GM20000 (cell line): ENCODE data around the gene FYB2.

Experiments used
- DNase-seq: peaks from one replicate; pipeline ENCODE4 v3.0.0; 2012; ENCODE audit warnings: low spot score
- CTCF ChIP-seq: IDR thresholded peaks from 2 replicates; pipeline ENCODE4 v1.5.1; 2012; ENCODE audit warnings: mild to moderate bottlenecking, control low read depth; ENCODE audit errors: extremely low read depth, missing control alignments

FYB2 gene

GRCh38 chr1:56795870-56796269, 23.3 kb downstream of the FYB2 start:
- no peak for DNase-seq
- TF ChIP-seq CTCF, result no peak

DNA sequence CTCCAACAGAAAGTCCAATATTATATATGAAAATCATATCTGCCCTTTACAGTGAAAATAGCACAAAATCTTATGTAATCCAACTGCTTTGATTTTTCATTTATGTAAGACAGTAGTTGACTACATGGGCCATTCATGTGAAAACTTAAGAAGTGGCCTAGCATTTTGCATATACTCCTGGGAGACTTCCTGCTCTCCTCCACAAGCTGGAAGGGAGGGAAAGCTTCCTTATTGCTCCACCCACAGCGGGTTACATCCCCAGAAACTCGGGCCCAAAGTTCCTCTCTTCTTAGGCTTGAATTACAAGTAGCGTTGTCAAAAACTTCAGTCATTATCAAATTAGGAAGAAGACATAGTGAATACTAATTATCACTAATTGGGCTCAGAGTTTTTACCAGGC, 29.2 kb downstream of the FYB2 start:
- no peak for DNase-seq
- no peak for TF ChIP-seq CTCF

DNA sequence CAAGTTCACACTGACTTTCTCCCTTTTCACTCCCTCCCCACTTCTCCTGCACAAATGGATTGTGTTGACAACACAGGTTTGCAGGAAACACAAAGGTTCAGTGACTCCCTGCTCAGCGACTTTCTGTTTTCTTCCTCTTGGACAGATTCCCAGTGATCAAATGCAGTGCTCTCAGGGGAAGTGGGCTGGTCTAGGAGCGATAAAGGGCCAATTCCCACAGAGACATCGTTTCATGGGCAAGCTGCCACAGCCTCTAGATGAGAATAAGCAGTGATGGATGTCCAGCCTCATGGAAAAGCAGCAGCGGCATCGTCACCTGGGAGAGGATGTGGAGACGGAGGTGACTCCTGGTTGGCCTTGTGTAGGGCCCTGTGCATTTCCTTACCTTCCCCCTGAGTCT, 30.6 kb downstream of the FYB2 start:
- no peak for DNase-seq
- no peak for TF ChIP-seq CTCF

GRCh38 chr1:56788102-56788501, 31.1 kb downstream of the FYB2 start:
- no peak for TF ChIP-seq CTCF
- no peak for DNase-seq

DNA sequence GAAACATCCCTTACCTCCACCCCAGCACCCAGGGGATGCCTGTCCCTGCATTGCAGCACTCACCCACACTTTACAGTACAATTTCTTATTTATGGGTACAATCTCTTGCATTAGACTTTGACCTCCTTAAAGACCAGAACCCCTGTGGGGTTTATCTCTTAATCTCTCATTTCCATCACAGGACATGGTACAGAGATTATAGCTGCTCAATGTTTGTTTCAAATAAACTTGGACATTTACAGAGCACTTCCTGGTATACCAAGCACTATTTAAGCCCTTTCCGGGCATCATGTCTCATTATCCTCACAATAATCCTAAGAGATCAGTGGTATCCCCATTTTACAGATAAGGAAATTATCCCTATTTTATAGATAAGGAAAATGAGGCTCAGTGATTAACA, 31.9 kb downstream of the FYB2 start:
- no peak for TF ChIP-seq CTCF
- DNase-seq, result no peak

DNA sequence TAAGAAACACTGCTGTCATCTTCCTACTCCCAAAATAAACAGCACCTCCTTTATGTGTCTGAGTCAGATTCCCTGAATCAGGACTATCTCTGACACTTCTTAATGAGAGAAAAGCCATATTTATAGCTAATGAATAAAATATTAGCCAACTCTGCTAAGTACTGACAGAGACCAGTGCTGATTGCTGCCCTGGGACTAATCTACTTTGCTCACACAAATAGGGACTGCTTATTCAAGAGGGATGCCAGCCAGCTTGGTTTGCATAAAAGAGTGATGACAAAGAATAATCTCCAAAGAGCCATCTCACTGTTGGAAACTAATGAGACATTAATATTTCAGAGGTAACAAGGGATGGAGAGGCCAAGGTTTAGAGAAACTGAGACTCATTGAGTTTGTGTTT, 36.4 kb downstream of the FYB2 start:
- no peak for TF ChIP-seq CTCF
- DNase-seq, result no peak

GRCh38 chr1:56780826-56781225, 38.4 kb downstream of the FYB2 start:
- no peak for TF ChIP-seq CTCF
- DNase-seq, result no peak
